NCI-H82 treated with DMSO at 0.1 percent for 48 hours (cell line): ENCODE measurements around the gene POLD2.
"Not testable (repeated sequence)": the region's sequence is repeated elsewhere in the genome, so short reads cannot be mapped to it uniquely, and the experiment has no call there.

Experiments used
- DNase-seq: peaks from one replicate; lab custom pipeline; 2025; ENCODE audit not compliant: unreplicated experiment; lab: John Stamatoyannopoulos, UW

The POLD2 gene

GRCh38 chr7:44139311-44140010, 16.1 kb upstream of the POLD2 start:
- DNase-seq = no peak

GRCh38 chr7:44138698-44139097, 15.3 kb upstream of the POLD2 start:
- no peak for DNase-seq

GRCh38 chr7:44136731-44137130, 13.4 kb upstream of the POLD2 start:
- DNase-seq = no peak

GRCh38 chr7:44134943-44135628, 11.7 kb upstream of the POLD2 start:
- DNase-seq = no peak

- no peak for DNase-seq
Measured at GRCh38 chr7:44133295-44133694, 9.9 kb upstream of the POLD2 start.

- DNase-seq = no peak
Measured at GRCh38 chr7:44132039-44132438, 8.7 kb upstream of the POLD2 start.

- peak; percentile 57 for DNase-seq
Measured at GRCh38 chr7:44131173-44132029, 8.1 kb upstream of the POLD2 start.

- no peak for DNase-seq
Measured at GRCh38 chr7:44128721-44129582, 5.6 kb upstream of the POLD2 start.

- no peak for DNase-seq
Measured at GRCh38 chr7:44127161-44127560, 3.8 kb upstream of the POLD2 start.

GRCh38 chr7:44126574-44126973, 3.2 kb upstream of the POLD2 start:
- DNase-seq = not testable (repeated sequence)

GRCh38 chr7:44124822-44125202, 1.5 kb upstream of the POLD2 start:
- DNase-seq = no peak

GRCh38 chr7:44122529-44122928, 819 bp downstream of the POLD2 start:
- DNase-seq = no peak

GRCh38 chr7:44121761-44122420, 1.5 kb downstream of the POLD2 start:
- DNase-seq = no peak

GRCh38 chr7:44120395-44120794, 3.0 kb downstream of the POLD2 start:
- no peak for DNase-seq

- no peak for DNase-seq
Measured at GRCh38 chr7:44119829-44120380, 3.4 kb downstream of the POLD2 start.

- no peak for DNase-seq
Measured at GRCh38 chr7:44117801-44118429, 5.4 kb downstream of the POLD2 start.

- no peak for DNase-seq
Measured at GRCh38 chr7:44116789-44117666, 6.3 kb downstream of the POLD2 start.

- DNase-seq = no peak
Measured at GRCh38 chr7:44116087-44116788, 7.1 kb downstream of the POLD2 start.
